ENCODE results near the gene NSG2.

Gene NSG2

DNA sequence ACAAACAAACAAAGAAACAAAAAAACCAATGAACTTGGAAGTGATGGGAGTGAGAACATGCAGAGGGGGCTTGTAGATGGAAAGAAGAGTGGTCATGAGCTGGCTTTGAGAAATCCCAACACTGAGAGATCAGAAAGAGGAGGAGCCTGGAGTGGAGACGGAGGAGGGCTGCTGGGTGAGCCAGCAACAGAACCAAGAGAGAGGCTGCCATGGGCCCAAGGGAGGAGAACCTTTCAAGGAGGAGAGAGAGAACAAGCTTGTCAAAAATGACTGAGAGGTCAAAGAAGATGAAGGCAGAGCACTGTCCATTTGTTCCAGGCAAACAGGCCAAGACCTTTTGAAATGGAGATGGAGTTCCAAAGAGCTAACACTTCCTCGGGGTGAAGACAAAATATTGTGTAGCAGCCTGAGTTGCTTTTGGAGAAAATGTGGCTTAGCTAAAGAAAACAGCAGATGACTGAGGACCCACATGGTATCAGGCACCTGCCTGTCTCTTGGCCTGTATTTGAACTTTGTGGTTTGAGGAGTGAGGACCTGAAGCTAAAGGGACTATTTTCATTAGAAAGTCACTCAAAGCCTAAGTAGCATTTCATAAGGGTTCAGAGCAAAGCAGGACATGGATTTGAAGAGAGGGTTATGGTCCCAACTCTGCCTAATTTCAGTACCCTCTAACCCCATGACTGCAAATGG, 13.1 kb downstream of the NSG2 start:
- DNase-seq (ENCODE audit: extremely low read depth in 1 of 2, low read depth in 1 of 2) = no peak

DNA sequence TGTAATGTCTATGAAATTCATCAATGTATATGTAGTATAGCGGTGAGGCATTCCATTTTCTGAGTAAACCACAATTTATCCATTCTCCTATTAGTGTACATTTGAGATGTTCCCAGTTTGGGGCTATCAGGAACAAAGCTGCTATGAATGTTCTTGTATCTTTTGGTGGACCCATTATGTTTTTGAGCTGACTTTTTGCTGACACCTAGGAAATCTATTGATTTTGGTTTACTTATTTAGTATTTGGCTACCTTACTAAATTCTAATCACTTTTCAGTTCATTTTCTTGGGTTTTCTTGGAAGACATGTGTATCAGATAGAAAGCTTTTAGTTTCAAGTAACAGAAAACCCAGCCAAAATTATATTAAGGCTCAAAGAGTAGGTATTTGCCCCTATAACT, 13.7 kb downstream of the NSG2 start:
- no peak for DNase-seq (ENCODE audit: extremely low read depth in 1 of 2, low read depth in 1 of 2)

DNA sequence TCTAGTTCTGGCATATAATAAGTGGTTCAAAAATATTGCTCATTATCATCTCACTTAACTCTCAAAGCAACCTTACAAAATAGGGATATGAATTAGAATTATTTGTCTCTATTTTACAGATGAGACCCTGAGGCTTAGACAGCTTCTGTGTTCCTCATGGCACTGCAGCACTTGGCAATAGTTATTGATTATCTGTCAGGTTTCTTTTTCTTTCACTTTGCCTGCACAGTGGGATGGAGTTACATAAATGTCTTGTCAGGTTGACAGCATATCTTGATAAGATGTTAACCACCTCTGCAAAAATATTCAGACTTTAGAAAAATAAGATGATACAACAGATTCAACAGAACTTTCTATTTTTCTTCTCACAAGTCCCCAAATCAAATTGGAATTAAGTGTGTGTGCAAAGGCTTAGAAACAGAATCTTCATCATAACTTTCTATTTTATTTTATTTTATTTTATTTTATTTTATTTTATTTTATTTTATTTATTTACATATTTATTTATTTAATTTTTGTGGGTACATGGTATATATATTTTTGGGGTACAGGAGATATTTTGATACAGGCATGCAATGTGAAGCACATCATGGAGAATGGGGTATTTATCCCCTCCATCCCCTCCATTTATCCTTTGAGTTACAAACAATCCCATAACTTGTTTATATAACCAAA, 17.7 kb downstream of the NSG2 start:
- no peak for DNase-seq (ENCODE audit: extremely low read depth in 1 of 2, low read depth in 1 of 2)

DNA sequence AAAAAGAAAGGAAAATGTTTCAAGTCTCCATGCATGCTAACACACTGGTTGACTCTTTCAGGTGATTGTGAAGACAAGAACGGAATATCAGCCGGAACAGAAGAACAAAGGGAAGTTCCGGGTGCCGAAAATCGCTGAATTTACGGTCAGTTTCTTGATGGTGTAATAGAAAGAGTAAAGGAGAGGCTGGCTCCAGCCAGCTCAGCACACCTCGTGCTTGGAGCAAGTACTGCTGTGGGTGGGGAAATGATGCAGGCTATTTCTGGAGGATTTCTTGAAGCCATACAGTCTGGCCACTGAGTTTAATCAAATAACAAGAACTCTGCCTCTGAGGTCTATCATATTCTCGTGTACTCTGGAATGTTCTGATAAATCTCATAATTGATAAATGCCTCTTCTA, 18.7 kb downstream of the NSG2 start:
- DNase-seq (ENCODE audit: extremely low read depth in 1 of 2, low read depth in 1 of 2) = no peak

DNA sequence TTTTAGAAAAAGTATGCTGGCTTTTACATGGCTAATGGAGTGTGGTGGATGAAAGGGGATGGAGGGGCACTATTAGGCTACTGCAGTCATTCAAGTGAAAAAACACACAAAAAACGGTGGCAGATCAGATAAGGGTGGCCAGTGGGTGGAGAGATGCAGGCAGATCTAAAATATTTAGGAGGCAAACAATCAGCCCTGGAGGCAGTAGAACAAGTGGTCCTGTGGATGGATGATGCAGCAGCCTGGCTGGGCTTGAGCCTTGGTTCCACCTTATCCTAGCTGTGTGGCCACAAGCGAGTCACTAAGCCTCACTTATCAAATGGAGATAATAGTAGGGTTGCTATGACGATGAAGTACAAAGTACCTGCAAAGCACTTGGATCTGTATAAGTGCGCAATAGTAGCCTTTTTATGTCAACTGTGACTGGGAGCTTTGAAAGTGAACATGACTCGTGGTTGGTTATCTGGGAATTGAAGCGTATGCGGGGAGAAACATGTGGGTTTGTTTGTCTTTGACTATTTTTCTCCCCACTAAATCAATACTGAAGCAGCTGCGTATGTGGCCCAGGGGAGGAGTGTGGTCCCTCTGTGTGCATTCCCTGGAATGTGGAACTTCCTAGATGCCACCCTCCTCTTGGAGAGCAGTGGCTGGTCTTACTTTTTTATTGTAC, 20.2 kb downstream of the NSG2 start:
- no peak for DNase-seq (ENCODE audit: extremely low read depth in 1 of 2, low read depth in 1 of 2)

- no peak for DNase-seq (ENCODE audit: extremely low read depth in 1 of 2, low read depth in 1 of 2)
These were observed 22.0 kb downstream of the NSG2 start for GRCh38 chr5:174067499-174067898.

- DNase-seq (ENCODE audit: extremely low read depth in 1 of 2, low read depth in 1 of 2) = no peak
These were observed 26.0 kb downstream of the NSG2 start for GRCh38 chr5:174071484-174071883.

GRCh38 chr5:174073122-174073660, 27.7 kb downstream of the NSG2 start:
- no peak for DNase-seq (ENCODE audit: extremely low read depth in 1 of 2, low read depth in 1 of 2)

- DNase-seq (ENCODE audit: extremely low read depth in 1 of 2, low read depth in 1 of 2) = no peak
These were observed 28.9 kb downstream of the NSG2 start for GRCh38 chr5:174074369-174074768.

GRCh38 chr5:174078416-174078815, 32.9 kb downstream of the NSG2 start:
- no peak for DNase-seq (ENCODE audit: extremely low read depth in 1 of 2, low read depth in 1 of 2)

DNA sequence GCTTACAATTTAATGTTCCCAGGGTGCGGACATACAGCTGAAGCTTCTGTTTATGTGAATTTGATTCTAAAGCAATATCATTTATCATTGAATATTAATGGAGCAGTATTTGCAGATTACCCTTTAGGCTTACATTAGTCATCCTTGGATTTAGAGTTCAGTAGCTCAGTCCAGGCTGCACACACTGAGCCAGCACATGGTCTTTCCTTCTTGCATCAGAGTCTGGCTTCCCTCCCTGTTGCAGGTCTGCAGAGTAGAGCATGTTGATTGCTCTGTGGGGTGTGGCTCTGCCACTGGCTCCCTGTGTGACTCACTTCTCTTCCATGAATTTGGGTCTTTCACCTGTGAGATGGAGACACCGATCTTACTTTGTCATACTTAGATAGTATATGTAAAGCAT, 36.8 kb downstream of the NSG2 start:
- DNase-seq (ENCODE audit: extremely low read depth in 1 of 2, low read depth in 1 of 2) = no peak

- no peak for DNase-seq (ENCODE audit: extremely low read depth in 1 of 2, low read depth in 1 of 2)
These were observed 37.7 kb downstream of the NSG2 start for GRCh38 chr5:174083056-174083827.

DNA sequence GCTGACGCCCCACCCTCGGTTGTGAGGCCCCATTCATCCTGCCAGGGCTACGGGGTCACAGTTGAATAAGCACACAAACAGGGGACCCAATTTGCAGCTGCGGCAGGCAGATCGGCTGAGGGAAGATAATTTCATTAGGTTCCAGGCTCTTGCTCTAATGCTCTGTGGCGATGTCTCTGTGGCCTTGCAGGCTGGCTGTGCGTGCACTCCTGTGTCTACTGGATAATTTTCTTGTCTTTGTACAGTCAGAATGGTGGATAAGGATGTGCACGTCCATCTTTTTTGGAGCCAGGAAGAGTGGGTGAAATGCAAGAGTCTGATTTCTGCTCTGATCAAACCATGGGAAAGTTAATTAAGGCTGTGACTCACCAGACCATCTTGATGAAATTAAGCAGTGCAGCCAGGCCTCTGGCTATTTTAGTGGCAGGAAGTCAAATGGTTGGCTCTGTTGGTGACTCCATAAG, 39.2 kb downstream of the NSG2 start:
- DNase-seq (ENCODE audit: extremely low read depth in 1 of 2, low read depth in 1 of 2) = no peak

DNA sequence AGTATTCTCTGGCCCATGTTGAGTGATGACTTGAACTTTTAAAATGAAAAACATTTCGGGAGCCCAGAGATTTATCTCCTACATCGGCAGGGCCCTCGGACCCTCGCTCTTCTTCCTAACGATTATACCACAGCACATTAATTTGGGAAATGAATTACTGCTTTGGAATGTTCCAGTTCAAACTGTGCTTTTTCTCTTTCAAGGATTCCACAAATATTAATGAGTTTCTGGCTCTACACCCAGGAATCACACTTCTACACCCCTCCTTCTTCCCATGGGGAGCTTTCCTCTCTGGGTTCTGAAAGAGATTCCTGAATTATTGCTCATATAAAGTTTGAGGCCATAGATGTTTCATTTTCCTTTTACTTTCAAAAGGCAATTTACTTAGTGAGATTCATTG, 41.2 kb downstream of the NSG2 start:
- DNase-seq (ENCODE audit: extremely low read depth in 1 of 2, low read depth in 1 of 2) = no peak

GRCh38 chr5:174087783-174088182, 42.3 kb downstream of the NSG2 start:
- no peak for DNase-seq (ENCODE audit: extremely low read depth in 1 of 2, low read depth in 1 of 2)

- DNase-seq (ENCODE audit: extremely low read depth in 1 of 2, low read depth in 1 of 2) = no peak
These were observed 44.6 kb downstream of the NSG2 start for GRCh38 chr5:174090129-174090528.

- no peak for DNase-seq (ENCODE audit: extremely low read depth in 1 of 2, low read depth in 1 of 2)
These were observed 47.6 kb downstream of the NSG2 start for GRCh38 chr5:174093123-174093522.

DNA sequence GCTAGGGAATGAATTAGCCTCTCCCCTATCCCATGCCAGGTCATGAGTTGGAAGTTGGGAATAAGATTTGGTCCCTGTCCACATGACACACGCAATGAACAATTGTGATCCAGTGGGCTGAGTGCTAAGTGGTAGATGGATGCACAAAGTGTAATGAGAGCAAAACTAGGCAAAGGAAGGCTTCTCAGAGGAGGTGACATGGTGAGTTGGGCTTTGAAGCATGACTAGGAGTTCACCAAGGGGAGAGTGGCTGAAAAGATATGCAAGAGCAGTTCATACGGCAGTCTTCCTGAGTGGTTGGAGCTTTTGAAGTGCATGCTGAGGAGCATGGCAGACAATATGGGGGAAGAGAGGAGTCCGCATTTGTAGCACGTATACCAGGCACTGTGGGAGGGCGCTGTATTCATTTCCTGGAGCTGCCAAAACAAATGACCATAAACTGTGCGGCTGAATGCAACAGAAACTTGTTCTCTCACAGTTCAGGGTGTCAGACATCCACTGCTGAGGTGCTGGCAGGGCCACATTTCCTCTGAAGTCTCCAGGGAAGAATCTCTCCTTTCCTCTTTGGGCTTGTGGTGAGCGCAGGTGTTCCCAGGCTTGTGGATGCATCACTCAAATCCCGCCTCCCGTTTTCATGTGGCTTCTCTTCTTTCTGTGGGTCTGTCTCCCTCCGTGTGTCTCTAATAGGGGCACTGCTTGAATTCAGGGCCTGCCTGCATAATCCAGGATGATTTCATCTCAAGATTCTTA, 49.5 kb downstream of the NSG2 start:
- no peak for DNase-seq (ENCODE audit: extremely low read depth in 1 of 2, low read depth in 1 of 2)

DNA sequence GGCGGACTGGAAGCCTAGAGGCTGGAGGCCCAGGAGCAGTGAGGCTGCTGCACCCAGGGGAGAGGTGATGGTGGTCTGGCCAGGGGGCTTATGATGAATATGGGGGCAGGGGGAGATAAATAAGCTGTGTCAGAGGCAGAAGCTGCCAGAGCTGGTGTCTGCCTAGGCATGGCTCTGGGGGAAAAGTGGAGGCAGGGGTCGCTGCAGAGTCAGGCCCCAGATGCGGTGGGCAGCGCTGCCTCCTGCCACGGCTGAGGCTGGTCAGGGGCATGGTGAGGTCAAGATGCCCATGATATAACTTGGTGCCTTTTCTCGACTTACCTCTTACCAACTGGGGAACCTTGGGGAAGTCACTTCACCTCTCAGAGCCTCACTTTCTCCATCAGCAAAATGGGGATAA, 51.1 kb downstream of the NSG2 start:
- DNase-seq (ENCODE audit: extremely low read depth in 1 of 2, low read depth in 1 of 2) = no peak

- DNase-seq (ENCODE audit: extremely low read depth in 1 of 2, low read depth in 1 of 2) = no peak
These were observed 52.1 kb downstream of the NSG2 start for GRCh38 chr5:174097486-174098185.
